ENCODE data around the gene KNG1.

- TF ChIP-seq, protein P1, sequence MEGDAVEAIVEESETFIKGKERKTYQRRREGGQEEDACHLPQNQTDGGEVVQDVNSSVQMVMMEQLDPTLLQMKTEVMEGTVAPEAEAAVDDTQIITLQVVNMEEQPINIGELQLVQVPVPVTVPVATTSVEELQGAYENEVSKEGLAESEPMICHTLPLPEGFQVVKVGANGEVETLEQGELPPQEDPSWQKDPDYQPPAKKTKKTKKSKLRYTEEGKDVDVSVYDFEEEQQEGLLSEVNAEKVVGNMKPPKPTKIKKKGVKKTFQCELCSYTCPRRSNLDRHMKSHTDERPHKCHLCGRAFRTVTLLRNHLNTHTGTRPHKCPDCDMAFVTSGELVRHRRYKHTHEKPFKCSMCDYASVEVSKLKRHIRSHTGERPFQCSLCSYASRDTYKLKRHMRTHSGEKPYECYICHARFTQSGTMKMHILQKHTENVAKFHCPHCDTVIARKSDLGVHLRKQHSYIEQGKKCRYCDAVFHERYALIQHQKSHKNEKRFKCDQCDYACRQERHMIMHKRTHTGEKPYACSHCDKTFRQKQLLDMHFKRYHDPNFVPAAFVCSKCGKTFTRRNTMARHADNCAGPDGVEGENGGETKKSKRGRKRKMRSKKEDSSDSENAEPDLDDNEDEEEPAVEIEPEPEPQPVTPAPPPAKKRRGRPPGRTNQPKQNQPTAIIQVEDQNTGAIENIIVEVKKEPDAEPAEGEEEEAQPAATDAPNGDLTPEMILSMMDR (IDR thresholded peaks at IDR 0.05): peak in 1 of 6 experiments; percentile 32
- TF ChIP-seq POLR2A (IDR thresholded peaks at IDR 0.05): no peak
Measured at GRCh38 chr3:186790261-186790981, 73.3 kb downstream of the KNG1 start.
